HG03520 (cell line): ENCODE measurements around the gene RNF128.

Experiments used
- ATAC-seq: cut with Tn5 transposase; IDR thresholded peaks from one replicate; pipeline ENCODE4 v1.9.1; 2021; ENCODE audit warnings: mild to moderate bottlenecking, moderate library complexity; ENCODE audit not compliant: unreplicated experiment

The RNF128 gene, protein sequence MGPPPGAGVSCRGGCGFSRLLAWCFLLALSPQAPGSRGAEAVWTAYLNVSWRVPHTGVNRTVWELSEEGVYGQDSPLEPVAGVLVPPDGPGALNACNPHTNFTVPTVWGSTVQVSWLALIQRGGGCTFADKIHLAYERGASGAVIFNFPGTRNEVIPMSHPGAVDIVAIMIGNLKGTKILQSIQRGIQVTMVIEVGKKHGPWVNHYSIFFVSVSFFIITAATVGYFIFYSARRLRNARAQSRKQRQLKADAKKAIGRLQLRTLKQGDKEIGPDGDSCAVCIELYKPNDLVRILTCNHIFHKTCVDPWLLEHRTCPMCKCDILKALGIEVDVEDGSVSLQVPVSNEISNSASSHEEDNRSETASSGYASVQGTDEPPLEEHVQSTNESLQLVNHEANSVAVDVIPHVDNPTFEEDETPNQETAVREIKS

DNA sequence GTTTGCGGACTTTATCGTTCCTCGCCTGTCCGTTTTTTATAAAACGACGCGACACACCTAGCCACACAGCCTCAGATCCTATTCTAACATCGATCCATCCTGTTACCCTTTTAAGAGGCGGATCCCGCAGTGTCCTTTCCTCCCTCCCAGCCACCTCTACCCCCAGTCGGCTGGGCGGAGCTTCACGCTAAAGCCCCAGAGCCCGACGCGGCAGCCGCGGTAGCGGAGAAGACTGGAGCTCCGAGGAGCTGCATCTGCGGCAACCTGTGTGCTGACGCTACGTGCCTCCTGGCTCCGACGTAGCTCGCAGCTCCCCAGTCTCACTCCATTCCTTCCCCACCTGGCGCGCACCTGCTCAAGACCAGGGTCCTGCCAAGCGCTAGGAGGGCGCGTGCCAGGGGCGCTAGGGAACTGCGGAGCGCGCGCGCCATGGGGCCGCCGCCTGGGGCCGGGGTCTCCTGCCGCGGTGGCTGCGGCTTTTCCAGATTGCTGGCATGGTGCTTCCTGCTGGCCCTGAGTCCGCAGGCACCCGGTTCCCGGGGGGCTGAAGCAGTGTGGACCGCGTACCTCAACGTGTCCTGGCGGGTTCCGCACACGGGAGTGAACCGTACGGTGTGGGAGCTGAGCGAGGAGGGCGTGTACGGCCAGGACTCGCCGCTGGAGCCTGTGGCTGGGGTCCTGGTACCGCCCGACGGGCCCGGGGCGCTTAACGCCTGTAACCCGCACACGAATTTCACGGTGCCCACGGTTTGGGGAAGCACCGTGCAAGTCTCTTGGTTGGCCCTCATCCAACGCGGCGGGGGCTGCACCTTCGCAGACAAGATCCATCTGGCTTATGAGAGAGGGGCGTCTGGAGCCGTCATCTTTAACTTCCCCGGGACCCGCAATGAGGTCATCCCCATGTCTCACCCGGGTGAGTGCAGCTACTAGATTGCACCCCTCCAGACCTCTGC lies at the start of gene RNF128:
TSS of gene RNF128 (plus strand) at position 217 of the 953 bp plus-strand sequence. CDS start at position 430, 213 bp downstream.
- no peak for ATAC-seq

GRCh38 chrX:106680716-106681115 lies 45.8 kb upstream of the RNF128 start:
- no peak for ATAC-seq

DNA sequence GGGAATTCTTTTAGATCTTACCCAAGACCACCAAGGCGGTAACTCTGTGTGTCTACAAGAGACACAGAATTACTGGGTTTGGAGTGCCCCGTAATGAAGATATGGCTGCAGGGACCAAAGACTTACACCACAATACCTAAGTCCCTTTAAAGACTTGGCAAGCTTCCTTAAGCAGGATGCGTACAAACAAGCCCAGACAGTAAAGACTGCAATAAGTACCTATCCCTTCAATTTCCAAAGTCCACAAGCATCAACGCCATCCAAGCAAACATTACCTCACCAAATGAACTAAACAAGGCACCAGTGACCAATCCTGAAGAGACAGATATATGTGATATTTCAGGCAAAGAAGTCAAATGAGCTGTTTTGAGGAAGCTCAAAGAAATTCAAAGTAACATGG lies 42.3 kb upstream of the RNF128 start:
- ATAC-seq = no peak

DNA sequence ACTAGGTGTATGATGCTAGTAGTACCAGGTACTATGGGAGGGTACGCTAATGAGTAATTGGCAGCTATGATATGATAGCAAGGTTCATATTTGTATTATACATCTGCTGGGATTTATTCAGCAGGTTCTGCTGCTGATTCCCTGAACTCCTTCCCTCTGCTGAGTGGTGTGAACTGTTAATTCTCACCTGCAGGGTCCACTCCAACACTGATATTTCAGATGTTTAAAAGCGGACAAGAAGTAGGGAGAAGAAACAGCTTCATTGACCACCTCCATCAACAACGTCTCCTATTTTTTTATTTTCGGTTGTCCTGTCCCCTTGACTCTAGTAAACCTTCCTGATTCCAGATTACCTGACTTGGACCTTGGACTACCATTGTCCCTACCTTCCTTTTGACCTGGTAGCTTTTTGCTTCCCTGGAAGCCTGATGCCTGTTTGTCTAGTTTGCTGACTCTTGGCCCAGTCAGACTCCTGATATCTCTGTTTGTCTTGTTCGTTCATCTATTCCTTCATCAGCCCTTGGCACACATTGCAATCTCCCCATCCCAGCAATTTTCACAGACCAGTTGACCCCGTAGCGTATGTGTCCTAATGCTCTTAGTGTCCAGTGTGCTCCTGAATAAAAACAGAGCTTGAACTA lies 34.0 kb upstream of the RNF128 start:
- no peak for ATAC-seq

GRCh38 chrX:106696502-106696901 lies 30.0 kb upstream of the RNF128 start:
- ATAC-seq = no peak

DNA sequence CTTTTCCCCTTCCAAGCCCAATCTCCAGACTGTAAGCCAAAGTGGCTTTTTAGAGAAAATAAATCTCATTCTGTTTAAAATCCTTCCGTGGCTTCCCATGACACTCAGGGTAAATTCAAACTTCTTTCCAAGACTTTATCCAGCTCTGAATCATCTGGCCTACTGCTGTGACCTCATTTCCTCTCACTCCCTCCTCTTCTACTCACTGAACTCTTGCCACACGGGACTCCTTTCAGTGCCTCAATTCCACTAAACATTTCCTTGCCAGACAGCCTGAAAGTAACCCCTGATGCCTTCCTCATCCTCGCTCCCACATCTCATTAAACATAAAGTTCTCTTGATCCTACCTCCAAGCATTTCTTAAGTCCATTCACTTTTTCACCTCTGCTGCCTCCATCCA lies 27.8 kb upstream of the RNF128 start:
- no peak for ATAC-seq

- ATAC-seq = no peak
These were observed 23.9 kb upstream of the RNF128 start for GRCh38 chrX:106702636-106703035.

DNA sequence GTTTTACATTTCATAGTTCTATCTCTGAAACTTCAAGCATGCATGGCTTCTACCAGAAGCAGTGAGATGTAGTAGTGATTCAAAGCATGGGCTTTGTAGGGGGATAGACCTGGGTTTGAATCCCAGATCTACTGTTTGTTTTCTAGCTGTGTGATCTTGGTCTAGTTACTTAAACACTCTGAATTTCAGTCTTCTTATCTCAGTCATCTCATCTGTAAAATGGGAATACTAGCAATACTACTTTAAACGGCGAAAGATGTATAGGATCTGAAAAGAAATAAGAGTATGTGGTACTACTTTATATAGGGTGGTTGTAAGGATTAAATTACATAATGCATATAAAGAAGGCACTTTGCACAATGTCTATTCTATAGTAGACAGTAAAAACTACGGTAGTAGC lies 20.0 kb upstream of the RNF128 start:
- no peak for ATAC-seq

DNA sequence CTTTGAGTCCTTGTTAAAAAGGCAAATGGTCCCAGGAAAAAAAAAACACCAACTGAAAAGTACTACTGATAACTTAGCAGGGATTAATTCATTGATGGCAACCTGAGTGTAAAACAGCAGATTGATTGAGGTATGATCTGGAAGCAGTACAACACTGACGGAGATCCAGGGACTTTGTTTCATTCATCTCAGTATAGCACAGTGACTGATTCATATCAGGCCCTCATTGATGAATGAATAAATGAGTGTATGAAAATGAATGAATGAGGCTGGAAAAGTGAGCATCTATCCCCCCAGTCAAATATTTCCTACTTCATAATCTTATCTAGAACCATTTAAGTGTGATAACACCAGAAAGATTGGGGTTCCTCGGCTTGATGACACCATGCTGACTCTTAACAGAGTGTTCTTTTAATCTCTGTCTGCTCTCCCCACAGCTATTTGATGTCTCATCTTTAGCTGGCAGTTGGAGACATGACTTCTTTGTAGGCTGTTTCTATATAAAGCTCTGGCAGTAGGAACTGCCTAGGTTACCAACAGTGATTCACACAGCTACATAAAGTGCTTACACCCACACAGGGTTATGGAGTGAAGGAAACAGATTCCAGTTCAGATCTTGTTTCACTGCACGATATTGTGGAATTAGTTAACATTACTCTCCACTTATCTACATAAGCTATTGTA lies 18.6 kb upstream of the RNF128 start:
- ATAC-seq = no peak

- no peak for ATAC-seq
These were observed 15.7 kb upstream of the RNF128 start for GRCh38 chrX:106710771-106711170.

DNA sequence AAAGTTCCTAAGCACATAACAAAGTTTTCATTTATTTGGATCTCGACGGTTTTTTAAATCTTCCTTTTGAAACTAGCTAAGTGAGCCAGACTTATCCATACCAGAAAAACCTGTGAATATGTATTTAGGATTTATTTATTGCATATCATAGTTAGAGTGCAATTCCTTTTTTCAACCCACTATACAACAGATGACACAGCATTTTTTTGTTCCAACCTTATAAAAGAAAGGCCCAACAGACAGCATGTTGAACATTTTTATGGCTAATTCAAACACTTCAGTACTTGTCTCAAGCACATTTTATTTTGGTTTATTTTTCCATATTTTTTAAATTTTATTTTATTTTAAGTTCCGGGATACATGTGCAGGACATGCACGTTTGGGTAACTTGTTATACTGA lies 15.1 kb upstream of the RNF128 start:
- no peak for ATAC-seq

- no peak for ATAC-seq
These were observed 10.5 kb upstream of the RNF128 start for GRCh38 chrX:106716004-106716403.

DNA sequence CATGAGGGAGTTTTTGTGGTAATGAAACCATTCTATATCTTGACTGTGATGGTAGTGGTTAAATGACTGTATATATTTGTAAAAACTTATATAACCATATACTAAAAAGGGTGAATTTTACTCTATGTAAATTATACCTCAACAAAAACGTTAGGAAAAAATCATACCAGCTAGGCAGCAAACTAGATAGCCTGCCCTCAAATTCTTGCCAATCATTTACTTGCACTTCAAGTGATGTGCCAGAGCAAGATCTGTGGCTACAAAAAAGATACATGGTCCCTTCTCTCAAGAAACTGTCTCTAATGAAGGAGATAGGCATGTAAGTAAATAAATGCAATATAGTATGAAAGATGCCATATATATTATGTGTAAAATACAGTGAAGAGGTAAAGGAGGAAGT lies 10.0 kb upstream of the RNF128 start:
- ATAC-seq = no peak

DNA sequence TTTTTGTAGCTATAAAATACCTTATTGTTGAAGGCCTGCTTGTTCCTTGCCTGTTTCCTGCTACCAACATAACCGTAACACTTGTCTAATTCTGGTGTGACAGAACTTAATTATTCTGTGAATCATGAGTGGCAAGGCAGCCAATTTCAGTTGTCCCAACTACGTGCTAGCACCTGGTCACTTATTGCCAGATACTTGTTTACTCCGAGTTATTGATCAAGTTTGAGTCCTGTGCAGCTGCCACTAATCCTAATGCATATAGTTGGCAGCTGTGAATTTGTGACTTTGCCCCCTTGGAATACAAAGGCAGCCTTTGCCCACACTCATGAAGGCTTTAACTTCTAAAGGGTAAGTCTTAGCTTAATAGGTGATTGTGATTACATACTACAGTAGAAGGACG lies 7.8 kb upstream of the RNF128 start:
- ATAC-seq = no peak

DNA sequence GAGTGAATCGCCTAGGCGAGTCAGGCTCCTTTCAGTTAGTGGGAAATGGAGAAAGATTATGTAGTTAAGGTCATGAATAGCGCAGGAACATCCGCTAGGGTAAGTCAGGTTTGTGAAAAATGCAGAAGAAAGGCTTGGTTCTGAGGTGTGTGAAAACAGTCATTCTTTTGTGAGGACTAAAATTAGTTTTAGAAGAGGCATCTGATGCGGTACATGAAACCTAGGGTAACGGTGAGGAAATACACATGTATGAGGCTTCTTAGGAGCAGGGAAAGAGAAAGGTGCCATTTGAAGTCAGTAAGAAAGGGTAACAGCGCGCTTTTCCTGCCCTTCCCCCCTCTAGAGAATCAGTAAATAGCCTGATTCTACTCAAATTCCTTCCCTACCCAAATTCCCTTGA lies 570 bp upstream of the RNF128 start:
- ATAC-seq = no peak

GRCh38 chrX:106728337-106728736 lies 1.8 kb downstream of the RNF128 start:
- no peak for ATAC-seq

- ATAC-seq = no peak
These were observed 3.9 kb downstream of the RNF128 start for GRCh38 chrX:106730401-106730800.

DNA sequence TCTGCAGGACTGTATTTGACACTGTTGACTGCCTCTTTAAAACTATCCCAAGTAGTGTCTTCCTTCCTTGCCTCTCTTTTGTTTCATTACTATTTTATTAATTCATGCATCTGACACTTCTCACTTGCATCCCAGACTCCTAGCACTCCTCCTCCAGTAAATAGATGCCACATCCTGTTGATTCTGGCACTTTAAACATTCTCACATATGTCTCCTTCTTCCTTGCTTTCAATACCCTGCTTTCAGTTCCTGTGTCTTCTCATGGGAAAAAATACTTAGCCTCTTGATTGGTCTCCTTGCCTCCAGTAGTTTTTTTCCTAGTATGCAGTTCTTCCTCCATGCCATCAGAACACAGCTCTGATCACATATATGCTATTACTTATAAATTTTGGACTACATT lies 5.1 kb downstream of the RNF128 start:
- no peak for ATAC-seq

DNA sequence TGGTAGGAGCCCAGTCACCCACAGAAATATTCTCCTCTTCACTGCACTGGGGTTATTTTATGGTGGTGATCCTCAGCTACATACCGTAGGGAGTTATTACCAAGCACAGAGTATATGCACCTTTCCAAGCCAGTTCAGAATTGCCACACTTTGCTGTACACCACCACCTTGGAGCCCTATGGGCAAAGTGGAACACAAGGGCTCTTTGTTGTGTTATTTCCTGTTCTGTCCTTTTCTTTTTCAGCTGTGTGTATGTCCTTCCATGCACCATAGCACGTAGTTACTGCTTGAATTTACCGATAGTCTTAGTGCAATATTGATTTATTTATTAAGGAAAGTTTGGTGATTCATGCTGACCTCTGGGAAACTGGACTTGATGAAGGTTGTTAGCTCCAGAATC lies 8.3 kb downstream of the RNF128 start:
- ATAC-seq = no peak

- no peak for ATAC-seq
These were observed 13.8 kb downstream of the RNF128 start for GRCh38 chrX:106740193-106740780.
